K562 (cell line): ENCODE results near the gene UQCC5. TPM values are rescaled to one million over a fixed set of nuclear protein-coding genes. Genes with fewer than 3 reads are reported as not detected.

Experiments used
- ATAC-seq: fragments of 200-7000 bp; cut with Tn5 transposase; 3 replicates; pipeline ENCODE4 v1.9.1; 2020; ENCODE audit warnings: moderate library complexity
- BruUV-seq: library from RNA; stranded (reverse); fragments of 400-500 nt; replicated peaks from 2 replicates; lab custom pipeline; 2021; lab: Mats Ljungman, UMichigan
- CTCF ChIA-PET: fragments of 300-600 bp; formaldehyde crosslinking; extraction: SDS; loops from one replicate; lab custom pipeline; 2021; ENCODE audit warnings: low intra/inter-chr PET ratio; lab: Yijun Ruan, JAX
- POLR2A ChIA-PET: fragments of 300-600, 350-650 bp; sonication (Branson Sonifier 250); formaldehyde crosslinking; extraction: SDS; loops from one replicate; lab custom pipeline; 2021; ENCODE audit warnings: antibody characterized with exemption, inconsistent platforms; lab: Yijun Ruan, JAX
- DNase-seq, 4 experiments: peaks; one replicate each; pipeline versions ENCODE4 v3.0.0 to v3.0.0-alpha.2; 2011 to 2018; ENCODE audit warnings: low spot score in 3 of 4, mixed read lengths in 3 of 4; ENCODE audit errors: extremely low read depth in 1 of 4
- FAIRE-seq: peaks from 2 replicates; lab custom pipeline; 2011; peaks lifted over from hg19 to GRCh38; lab: Jason Lieb, UNC
- H2AFZ ChIP-seq: 2 replicates; pipeline ENCODE4 v1.6.0; 2011; ENCODE audit warnings: low read depth, low read length, control low read depth, inconsistent platforms
- H3K27ac ChIP-seq: fragments of 200-600 bp; 3 replicates; pipeline ENCODE4 v1.8.0; 2011; ENCODE audit warnings: low read depth, mild to moderate bottlenecking, control low read depth, inconsistent platforms, low read length, moderate library complexity, mixed read lengths; ENCODE audit errors: extremely low read depth
- H3K27me3 ChIP-seq, 2 experiments: fragments of 300-600 bp in 1 of 2; 2 replicates in 1 of 2; 3 replicates in 1 of 2; pipeline versions ENCODE4 v1.6.0 to v1.8.0; 2011; ENCODE audit warnings: inconsistent platforms in 2 of 2, low read length in 2 of 2, mild to moderate bottlenecking in 1 of 2, mixed read lengths in 1 of 2, moderate library complexity in 1 of 2; ENCODE audit not compliant: control insufficient read depth in 2 of 2, insufficient read depth in 2 of 2
- H3K36me3 ChIP-seq: fragments of 300-600 bp; 3 replicates; pipeline ENCODE4 v1.8.0; 2011; ENCODE audit warnings: mild to moderate bottlenecking, low read length, inconsistent platforms; ENCODE audit not compliant: control insufficient read depth, insufficient read depth
- H3K4me1 ChIP-seq, 2 experiments: fragments of 200-600 bp in 1 of 2; replicated peaks in 1 of 2; 2 replicates in 1 of 2; 3 replicates in 1 of 2; pipeline versions ENCODE4 v1.5.1 to v1.8.0; 2011; ENCODE audit warnings: inconsistent platforms in 2 of 2, low read length in 2 of 2, mild to moderate bottlenecking in 1 of 2, mixed read lengths in 1 of 2, moderate library complexity in 1 of 2; ENCODE audit not compliant: control insufficient read depth in 2 of 2, insufficient read depth in 2 of 2
- H3K4me2 ChIP-seq: 2 replicates; pipeline ENCODE4 v1.6.1; 2011; ENCODE audit warnings: low read length, control low read depth, inconsistent platforms, mixed read lengths; ENCODE audit not compliant: insufficient read depth
- H3K4me3 ChIP-seq: fragments of 200-600 bp; sonication (generic), shearing (Covaris generic); 2 replicates; pipeline ENCODE4 v1.5.1; 2016; ENCODE audit warnings: control low read depth, inconsistent platforms
- H3K79me2 ChIP-seq: fragments of 200-600 bp; 3 replicates; pipeline ENCODE4 v1.8.0; 2011; ENCODE audit warnings: low read length, inconsistent platforms; ENCODE audit not compliant: control insufficient read depth, insufficient read depth
- H3K9ac ChIP-seq, 2 experiments: 2 replicates each; pipeline versions ENCODE4 v1.6.0 to v1.6.1; 2011; ENCODE audit warnings: low read depth in 2 of 2, low read length in 2 of 2, control low read depth in 1 of 2, inconsistent platforms in 1 of 2, mild to moderate bottlenecking in 1 of 2, mixed read lengths in 1 of 2; ENCODE audit not compliant: insufficient read depth in 1 of 2
- H3K9me1 ChIP-seq: one replicate; pipeline ENCODE4 v1.6.0; 2011; ENCODE audit warnings: inconsistent platforms, mild to moderate bottlenecking, low read length, moderate library complexity; ENCODE audit not compliant: control insufficient read depth, insufficient read depth
- H3K9me3 ChIP-seq: replicated peaks from 2 replicates; pipeline ENCODE4 v1.5.1; 2011; ENCODE audit warnings: low read depth, low read length, inconsistent platforms; ENCODE audit not compliant: control insufficient read depth, insufficient read depth
- H4K20me1 ChIP-seq: replicated peaks from 2 replicates; pipeline ENCODE4 v1.6.1; 2011; ENCODE audit warnings: low read length, inconsistent platforms, mixed read lengths; ENCODE audit not compliant: control insufficient read depth, insufficient read depth
- ARID3B ChIP-seq: fragments of 250-450 bp; sonication (Bioruptor Pico); IDR thresholded peaks from 2 replicates; pipeline ENCODE4 v1.4.0; 2020; ENCODE audit warnings: borderline replicate concordance
- FOSL1 ChIP-seq: fragments of 200-800 bp; sonication (Bioruptor generic); conservative IDR thresholded peaks from 2 replicates; pipeline ENCODE4 v1.6.1; 2016; ENCODE audit warnings: missing genetic modification characterization, missing compliant biosample characterization
- HNRNPUL1 ChIP-seq: fragments of 200-400 bp; formaldehyde crosslinking; IDR thresholded peaks from 2 replicates; pipeline ENCODE4 v1.6.1; 2017; ENCODE audit warnings: low read length
- JUNB ChIP-seq: fragments of 450-650 bp; formaldehyde crosslinking; conservative IDR thresholded peaks from 2 replicates; pipeline ENCODE4 v1.4.0; 2020; ENCODE audit warnings: mild to moderate bottlenecking
- KDM2B ChIP-seq: fragments of 250-450 bp; sonication (Bioruptor Pico); IDR thresholded peaks from 2 replicates; pipeline ENCODE4 v1.8.0; 2021; ENCODE audit warnings: mild to moderate bottlenecking, moderate library complexity
- ZBTB26 ChIP-seq: fragments of 450-650 bp; formaldehyde crosslinking; IDR thresholded peaks from 2 replicates; pipeline ENCODE4 v1.4.0; 2022; ENCODE audit warnings: missing genetic modification characterization
- WGBS: fragments of 100-300 bp; shearing (Covaris generic); methylation state at CpG from one replicate; pipeline ENCODE4 v1.1.6; 2016; ENCODE audit warnings: low coverage, mixed read lengths; ENCODE audit not compliant: insufficient coverage; ENCODE audit errors: missing lambda C conversion rate; 5-methylcytosine and 5-hydroxymethylcytosine counted together
- in situ Hi-C: fragments of 300-500 bp; cut with MboI; formaldehyde crosslinking; loops from 4 replicates; pipeline ENCODE4 v1.15.0; 2018; ENCODE audit warnings: inconsistent platforms, mixed read lengths
- intact Hi-C: fragments of 100-400 bp; cut with micrococcal nuclease; formaldehyde crosslinking; loops from 2 replicates; pipeline ENCODE4 v1.14.2; 2022
- polyA plus RNA-seq, 8 experiments: library from polyadenylated mRNA; depleted of rRNA in 4 of 8; stranded (reverse) in 5 of 8; unstranded in 3 of 8; fragments of >200 nt; fragmentation: Nextera tagmentation in 2 of 8; fragmentation: Illumina TruSeq in 1 of 8; extraction: Ambion mirVana in 2 of 8; extraction: Trizol in 1 of 8; gene quantifications; 2 replicates each; pipeline versions ENCODE4 v1.2.1 to v1.2.3, GENCODE V29; 2011 to 2014; ENCODE audit warnings: inconsistent platforms in 1 of 8, missing spikeins in 1 of 8
- total RNA-seq, 7 experiments: library from RNA; depleted of rRNA in 6 of 7; stranded (reverse); fragments of >200 nt in 6 of 7; fragmentation: Illumina TruSeq in 2 of 7; extraction: Trizol in 2 of 7; gene quantifications; 2 replicates each; pipeline versions ENCODE4 v1.2.1 to v1.2.3, GENCODE V29; 2011 to 2021; ENCODE audit warnings: low replicate concordance in 1 of 7

The UQCC5 gene
- total and polyA plus RNA-seq, 9 of the 15 experiments (the other 6 are each of a cell fraction or from before 2014, with no cell fraction given), result 10.2 to 55.4 (median 33.8) TPM

GRCh38 chr3:52490939-52491526 lies 45.4 kb upstream of the UQCC5 start:
- CTCF ChIA-PET, result no interaction called here
- H3K4me2 ChIP-seq, result no peak overlapping the region

More at GRCh38 chr3:52490939-52491526, 45.4 kb upstream of the UQCC5 start:
- ATAC-seq (no peak), FAIRE-seq (no peak), DNase-seq (no peak)
- Histone ChIP-seq H3K9me1 (no peaks in the 10 kb centered on the region), H3K36me3 (peaks cover 54% of the 10 kb centered on the region; the same call in 2 of the 3 replicates), H3K4me3 (no peak overlapping the region), H3K27me3 (no peaks in the 10 kb centered on the region), H3K9me3 (no peaks in the 10 kb centered on the region), H3K4me1 (peaks cover 0 to 31% of the 10 kb centered on the region in 2 experiments; a peak in 2 of 5 replicates), H3K79me2 (no peaks in the 10 kb centered on the region), H2AFZ (no peak overlapping the region), H3K27ac (no peak overlapping the region), H3K9ac (no peak overlapping the region), H4K20me1 (no peaks in the 10 kb centered on the region; the same call in 1 of the 2 replicates)
- in situ Hi-C loops, result no loop called here
- intact Hi-C loops, result no loop called here
- no TSS peak for BruUV-seq
- POLR2A ChIA-PET, result interaction anchor here (0.6 to 1.5 kb wide), 6 partner anchors 10 to 420 kb away, joined by 3 to 6 read pairs (median 4); no protein-coding TSS in a partner anchor
- 87% methylated on average over 15 of the region's 23 CpGs for WGBS
- TF ChIP-seq KDM2B (CRISPR knock-in tag) (no peak), ZBTB26 (CRISPR knock-in tag) (no peak), FOSL1 (tag) (no peak), ARID3B (no peak), JUNB (CRISPR knock-in tag) (no peak), HNRNPUL1 (no peak)
